Pancreas (tissue), 10 donors: ENCODE data around the gene CLEC11A. TPM values are rescaled to one million over a fixed set of nuclear protein-coding genes. Genes with fewer than 3 reads are reported as not detected.
"Not testable (repeated sequence)": the region's sequence is repeated elsewhere in the genome, so short reads cannot be mapped to it uniquely, and the experiment has no call there.

Source experiments
- ATAC-seq, 4 donors: fragments of 200-7000 bp; cut with Tn5 transposase; one replicate each; pipeline versions ENCODE4 v1.8.0 to v1.9.1; 2020; ENCODE audit warnings: mild to moderate bottlenecking in 4 of 4, moderate library complexity in 4 of 4
- DNase-seq, 6 donors: peaks; one replicate each; pipeline ENCODE4 v3.0.0-alpha.2; 2020
- FAIRE-seq: peaks from 2 replicates; lab custom pipeline; 2012; peaks lifted over from hg19 to GRCh38; lab: Jason Lieb, UNC
- H3K27ac ChIP-seq, 4 donors: fragments of 200-600 bp; sonication (generic); 1 replicate in 3 of 4; 2 replicates in 1 of 4; pipeline versions ENCODE4 v1.5.0 to v1.8.0; 2020
- H3K27me3 ChIP-seq, 4 donors: fragments of 200-600 bp; one replicate each; pipeline ENCODE4 v1.8.0; 2021
- H3K36me3 ChIP-seq, 3 donors: fragments of 200-600 bp; sonication (generic) in 1 of 3; one replicate each; pipeline versions ENCODE4 v1.5.0 to v1.8.0; 2020 to 2021
- H3K4me1 ChIP-seq, 3 donors: fragments of 200-600 bp; one replicate each; pipeline ENCODE4 v1.8.0; 2021
- H3K4me3 ChIP-seq, 4 donors: fragments of 200-600 bp; sonication (generic) in 2 of 4; one replicate each; pipeline versions ENCODE4 v1.5.0 to v1.8.0; 2020 to 2021
- H3K9me3 ChIP-seq, 4 donors: fragments of 200-600 bp; one replicate each; pipeline ENCODE4 v1.8.0; 2021
- WGBS, 2 donors: extraction: QIAGEN DNeasy Blood & Tissue Kit; methylation state at CpG; one replicate each; pipeline ENCODE4 v1.1.7; 2013; 5-methylcytosine and 5-hydroxymethylcytosine counted together
- intact Hi-C, 3 donors: fragments of 100-400 bp; cut with DNase I; formaldehyde crosslinking; loops; one replicate each; pipeline versions ENCODE4 v1.11.1 to v1.14.2; 2022
- polyA plus RNA-seq, 2 donors: library from polyadenylated mRNA; stranded (reverse); fragments of 200-250 nt; gene quantifications; one replicate each; pipeline ENCODE4 v1.2.3, GENCODE V29; 2013
- total RNA-seq, 6 donors: library from RNA; stranded (reverse); fragmentation: NEBNext Ultra II Directional in 4 of 6; extraction: Animal tissue kit (Norgen Biotek cat#: 25700) in 4 of 6; gene quantifications; one replicate each; pipeline versions ENCODE4 v1.2.1 to v1.2.4, GENCODE V29; 2021 to 2023
- TF ChIP-seq, protein P1 (sequence below), 4 donors: fragments of 200-600 bp; sonication (generic) in 3 of 4; IDR thresholded peaks; one replicate each; pipeline versions ENCODE4 v1.5.0 to v1.8.0; 2021; ENCODE audit warnings: antibody characterized with exemption in 4 of 4
- donor health status: healthy with polysubstance abuse.
- donor health status: DM: no; HTN: no; CAD: no; lungs with moderate emphysema.
- donor health status: DM: no; HTN: no; CAD: no.
- donor health status: control.
- donor health status: control.
- donor health status: Bipolar disorder and iron deficiency.
- donor health status: DM: yes; HTN: yes; CAD: no.
- donor health status: DM: no; HTN: no; CAD: no.
- donor health status: DM: no; HTN: no; CAD: no.
- donor health status: DM: yes; HTN: yes; CAD: no.

Gene CLEC11A
- total and polyA plus RNA-seq, 8 donors: 1.3 to 14.6 (median 4.1) TPM

DNA sequence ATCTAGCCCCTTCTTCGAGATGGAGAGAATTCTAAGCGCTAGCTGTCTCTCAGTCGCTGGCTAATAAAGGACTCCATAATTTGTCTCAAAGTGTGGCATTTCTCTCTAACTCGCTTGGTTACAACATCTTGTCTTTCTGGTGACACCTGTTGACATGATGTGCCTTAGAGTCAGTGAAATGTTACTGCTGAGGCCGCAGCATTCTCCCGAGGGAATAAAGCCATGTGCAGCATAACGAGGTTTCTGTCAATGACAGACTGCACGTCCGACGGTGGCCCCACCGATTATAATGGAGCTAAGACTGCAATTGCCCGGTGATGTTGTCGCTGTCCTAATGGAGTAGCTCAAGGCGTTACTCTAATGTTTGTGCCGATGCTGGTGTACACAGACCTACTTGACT lies 26.8 kb downstream of the CLEC11A start:
- ATAC-seq (no peak), DNase-seq (no peak), FAIRE-seq (no peak)
- intact Hi-C loops: no loop called here
- Histone ChIP-seq H3K4me3 (no peak overlapping the region), H3K27me3 (peaks cover 0 to 5% (median 0%) of the 10 kb centered on the region in 4 donors), H3K27ac (no peak overlapping the region), H3K4me1 (no peaks in the 10 kb centered on the region), H3K36me3 (no peaks in the 10 kb centered on the region), H3K9me3 (no peaks in the 10 kb centered on the region)
- 24 to 26% methylated on average over 15 of the region's 15 CpGs for WGBS, 2 donors
- TF ChIP-seq, protein P1, sequence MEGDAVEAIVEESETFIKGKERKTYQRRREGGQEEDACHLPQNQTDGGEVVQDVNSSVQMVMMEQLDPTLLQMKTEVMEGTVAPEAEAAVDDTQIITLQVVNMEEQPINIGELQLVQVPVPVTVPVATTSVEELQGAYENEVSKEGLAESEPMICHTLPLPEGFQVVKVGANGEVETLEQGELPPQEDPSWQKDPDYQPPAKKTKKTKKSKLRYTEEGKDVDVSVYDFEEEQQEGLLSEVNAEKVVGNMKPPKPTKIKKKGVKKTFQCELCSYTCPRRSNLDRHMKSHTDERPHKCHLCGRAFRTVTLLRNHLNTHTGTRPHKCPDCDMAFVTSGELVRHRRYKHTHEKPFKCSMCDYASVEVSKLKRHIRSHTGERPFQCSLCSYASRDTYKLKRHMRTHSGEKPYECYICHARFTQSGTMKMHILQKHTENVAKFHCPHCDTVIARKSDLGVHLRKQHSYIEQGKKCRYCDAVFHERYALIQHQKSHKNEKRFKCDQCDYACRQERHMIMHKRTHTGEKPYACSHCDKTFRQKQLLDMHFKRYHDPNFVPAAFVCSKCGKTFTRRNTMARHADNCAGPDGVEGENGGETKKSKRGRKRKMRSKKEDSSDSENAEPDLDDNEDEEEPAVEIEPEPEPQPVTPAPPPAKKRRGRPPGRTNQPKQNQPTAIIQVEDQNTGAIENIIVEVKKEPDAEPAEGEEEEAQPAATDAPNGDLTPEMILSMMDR (IDR thresholded peaks at IDR 0.05): no peak

DNA sequence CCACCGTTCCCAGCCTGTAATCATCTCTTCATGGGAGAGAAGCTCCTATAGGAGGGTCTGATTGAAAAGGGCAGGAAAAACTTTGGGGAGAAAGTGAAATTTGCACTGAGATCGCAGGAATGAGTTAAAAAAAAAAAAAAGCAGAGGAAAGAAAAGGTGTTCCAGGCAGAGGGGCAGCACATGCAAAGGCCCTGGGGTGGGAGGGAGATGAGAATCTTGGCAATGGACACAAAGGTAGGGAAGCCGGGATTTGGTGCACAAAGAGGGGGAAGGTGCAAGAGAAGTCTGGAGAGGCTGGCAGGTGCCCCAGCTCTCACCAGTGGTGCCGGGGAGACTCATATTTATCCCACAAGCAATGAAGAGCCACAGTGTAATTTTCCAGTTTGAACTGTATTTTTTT lies 30.7 kb downstream of the CLEC11A start:
- H3K4me3 ChIP-seq: no peak overlapping the region
- no peaks in the 10 kb centered on the region for H3K4me1 ChIP-seq
- no peak overlapping the region for H3K27ac ChIP-seq
- no peaks in the 10 kb centered on the region for H3K27me3 ChIP-seq
- intact Hi-C loops: no loop called here
- 53 to 72% methylated on average over 4 of the region's 4 CpGs for WGBS, 2 donors
- H3K9me3 ChIP-seq: no peaks in the 10 kb centered on the region
- TF ChIP-seq, protein P1 (IDR thresholded peaks at IDR 0.05): no peak
- no peak for DNase-seq
- no peak for ATAC-seq
- H3K36me3 ChIP-seq: no peaks in the 10 kb centered on the region
- no peak for FAIRE-seq

DNA sequence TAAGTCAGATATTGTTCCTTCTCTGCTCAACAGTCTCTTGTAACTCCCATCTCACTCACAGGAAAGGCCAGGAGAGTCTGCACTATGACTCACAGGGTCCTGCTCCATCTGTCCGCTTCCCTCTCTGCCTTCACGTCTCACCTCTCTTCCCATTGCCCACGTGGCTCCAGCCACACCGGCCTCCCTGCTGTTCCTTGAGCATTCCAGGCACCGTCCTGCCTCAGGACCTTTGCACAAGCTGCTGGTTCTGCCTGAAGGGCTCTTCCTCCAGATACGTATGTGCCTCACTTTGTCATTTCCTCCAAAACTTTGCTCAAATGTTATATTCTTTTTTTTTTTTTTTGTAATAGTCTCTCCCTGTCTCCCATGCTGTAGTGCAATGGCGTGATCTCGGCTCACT lies 33.1 kb downstream of the CLEC11A start:
- H3K9me3 ChIP-seq, H3K36me3 ChIP-seq, H3K4me1 ChIP-seq, ATAC-seq, intact Hi-C loops, DNase-seq, H3K27ac ChIP-seq, H3K4me3 ChIP-seq, FAIRE-seq, H3K27me3 ChIP-seq: not testable (repeated sequence)
- WGBS, 2 donors: 56 to 63% methylated on average over 8 of the region's 8 CpGs

DNA sequence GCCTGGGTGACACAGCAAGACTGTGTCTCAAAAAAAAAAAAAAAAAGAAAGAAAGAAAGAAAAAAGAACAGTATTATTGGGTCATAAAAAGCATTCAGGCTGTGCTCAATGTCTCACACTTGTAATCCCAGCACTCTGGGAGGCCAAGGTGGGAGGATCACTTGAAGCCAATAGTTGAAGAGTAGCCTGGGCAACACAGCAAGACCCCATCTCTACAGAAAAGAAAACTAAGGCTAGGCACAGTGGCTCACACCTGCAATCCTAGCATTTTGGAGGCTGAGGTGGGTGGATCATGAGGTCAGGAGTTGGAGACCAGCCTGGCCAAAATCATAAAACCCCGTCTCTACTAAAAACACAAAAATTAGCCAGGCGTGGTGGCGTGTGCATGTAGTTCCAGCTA lies 34.5 kb downstream of the CLEC11A start:
- DNase-seq, H3K4me3 ChIP-seq, H3K4me1 ChIP-seq, intact Hi-C loops, ATAC-seq, H3K9me3 ChIP-seq, FAIRE-seq, H3K27me3 ChIP-seq, H3K36me3 ChIP-seq, H3K27ac ChIP-seq: not testable (repeated sequence)
- WGBS, 2 donors: 81 to 90% methylated on average over 3 of the region's 3 CpGs

DNA sequence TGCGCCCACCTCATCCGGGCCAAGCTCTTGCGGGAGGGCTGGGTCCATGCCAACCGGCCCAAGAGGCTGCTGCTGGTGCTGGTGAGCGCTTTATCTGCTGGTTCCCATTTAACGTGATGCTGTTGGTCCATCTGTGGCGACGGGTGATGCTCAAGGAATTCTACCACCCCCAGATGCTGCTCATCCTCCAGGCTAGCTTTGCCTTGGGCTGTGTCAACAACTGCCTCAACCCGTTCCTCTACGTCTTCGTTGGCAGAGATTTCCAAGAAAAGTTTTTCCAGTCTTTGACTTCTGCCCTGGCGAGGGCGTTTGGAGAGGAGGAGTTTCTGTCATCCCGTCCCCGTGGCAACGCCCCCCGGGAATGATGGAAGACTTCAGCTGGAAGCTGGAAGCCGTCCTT lies 35.9 kb downstream of the CLEC11A start:
- H3K4me1 ChIP-seq, H3K27ac ChIP-seq, DNase-seq, FAIRE-seq, H3K4me3 ChIP-seq, H3K9me3 ChIP-seq, H3K27me3 ChIP-seq, ATAC-seq, H3K36me3 ChIP-seq, intact Hi-C loops: not testable (repeated sequence)
- WGBS, 2 donors: 62 to 78% methylated on average over 12 to 18 of the region's 18 CpGs

DNA sequence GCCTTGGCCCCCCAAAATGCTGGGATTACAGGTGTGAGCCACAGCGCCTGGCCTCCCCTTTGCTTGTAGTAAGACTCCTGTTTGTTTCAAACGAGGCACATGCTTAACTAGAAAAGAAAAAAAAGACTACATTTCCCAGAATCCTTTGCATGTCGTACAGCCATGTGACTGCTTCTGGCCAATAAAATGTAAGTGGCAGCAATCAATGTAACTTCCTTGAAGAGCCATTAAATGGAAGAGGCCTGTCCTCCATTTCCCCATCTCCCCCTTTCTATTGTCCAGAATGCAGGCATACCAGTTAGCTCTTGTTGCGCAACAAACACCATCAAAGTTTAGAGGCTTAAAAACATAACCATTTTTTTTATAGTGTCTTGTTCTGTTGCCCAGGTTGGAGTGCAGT lies 36.7 kb downstream of the CLEC11A start:
- Histone ChIP-seq H3K4me1 (no peaks in the 10 kb centered on the region), H3K9me3 (no peaks in the 10 kb centered on the region), H3K36me3 (no peaks in the 10 kb centered on the region), H3K27me3 (no peaks in the 10 kb centered on the region), H3K27ac (no peak overlapping the region), H3K4me3 (no peak overlapping the region)
- intact Hi-C loops: no loop called here
- no peak for FAIRE-seq
- 68 to 72% methylated on average over 4 of the region's 4 CpGs for WGBS, 2 donors
- no peak for ATAC-seq
- no peak for DNase-seq
- TF ChIP-seq, protein P1 (IDR thresholded peaks at IDR 0.05): no peak

DNA sequence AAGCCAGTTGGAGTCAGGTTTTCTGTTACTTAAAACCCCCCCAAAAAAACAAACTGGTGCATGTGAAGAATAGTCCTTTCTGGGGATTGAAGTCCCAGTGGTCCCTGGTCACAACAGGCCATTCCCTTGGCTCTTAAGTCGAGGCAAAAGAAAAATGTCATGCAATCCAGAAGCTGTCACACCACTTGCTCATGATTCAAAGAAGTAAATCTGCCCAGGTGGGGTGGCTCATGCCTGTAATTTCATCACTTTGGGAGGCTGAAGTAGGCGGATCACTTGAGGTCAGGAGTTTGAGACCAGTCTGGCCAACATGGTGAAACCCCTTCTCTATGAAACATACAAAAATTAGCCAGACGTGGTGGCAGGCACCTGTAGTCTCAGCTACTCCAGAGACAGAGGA lies 38.3 kb downstream of the CLEC11A start:
- 29 to 39% methylated on average over 3 of the region's 3 CpGs for WGBS, 2 donors
- FAIRE-seq, ATAC-seq, H3K27ac ChIP-seq, H3K4me1 ChIP-seq, DNase-seq, intact Hi-C loops, H3K36me3 ChIP-seq, H3K4me3 ChIP-seq, H3K27me3 ChIP-seq, H3K9me3 ChIP-seq: not testable (repeated sequence)

DNA sequence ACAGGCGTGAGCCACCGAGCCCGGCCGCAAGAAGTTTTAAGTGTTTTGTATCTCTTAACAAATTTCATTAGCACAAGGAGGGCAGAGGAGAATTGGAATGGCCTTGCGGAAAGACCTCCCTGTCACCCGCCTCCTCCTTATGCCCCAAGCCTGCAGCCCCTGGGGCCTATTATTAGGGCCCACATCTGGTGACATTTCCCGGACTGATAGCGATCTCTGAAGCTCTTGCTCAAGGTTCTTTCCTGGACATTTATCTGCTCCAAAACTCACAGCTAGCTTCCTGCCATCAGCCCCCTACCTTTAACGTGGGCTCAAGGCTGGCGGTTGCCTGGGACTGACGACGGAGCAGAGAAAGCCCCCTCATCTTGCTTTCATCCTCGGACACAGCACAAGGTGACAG lies 40.4 kb downstream of the CLEC11A start:
- FAIRE-seq, H3K27me3 ChIP-seq, DNase-seq, ATAC-seq, H3K27ac ChIP-seq, H3K9me3 ChIP-seq, H3K36me3 ChIP-seq, intact Hi-C loops, H3K4me3 ChIP-seq, H3K4me1 ChIP-seq: not testable (repeated sequence)
- 43 to 58% methylated on average over 9 to 12 of the region's 13 CpGs for WGBS, 2 donors
